ENCODE data around the gene PBLD. TPM values are rescaled to one million over a fixed set of nuclear protein-coding genes. Genes with fewer than 3 reads are reported as not detected.

Gene PBLD
- polyA plus RNA-seq, 2 of the 4 experiments (the other 2 are of a cell fraction): 1.8 to 4.2 TPM

- TF ChIP-seq, protein P1, sequence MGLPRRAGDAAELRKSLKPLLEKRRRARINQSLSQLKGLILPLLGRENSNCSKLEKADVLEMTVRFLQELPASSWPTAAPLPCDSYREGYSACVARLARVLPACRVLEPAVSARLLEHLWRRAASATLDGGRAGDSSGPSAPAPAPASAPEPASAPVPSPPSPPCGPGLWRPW (IDR thresholded peaks at IDR 0.05): no peak
- TF ChIP-seq EP300 (IDR thresholded peaks at IDR 0.05): no peak
- peak; percentile 68; the same call in 1 of the 2 replicates for TF ChIP-seq FOXS1 (CRISPR knock-in tag; IDR thresholded peaks at IDR 0.05)
- peak in 1 of 2 experiments; percentile 62; a peak in 2 of 4 replicates for TF ChIP-seq CEBPB (IDR thresholded peaks at IDR 0.05)
Measured at GRCh38 chr10:68331455-68332258, 1.1 kb downstream of the PBLD start, which contains the start of gene HNRNPH3 (continued).

GRCh38 chr10:68330852-68331454, 1.8 kb downstream of the PBLD start:
- Histone ChIP-seq H3K4me2 (peak overlapping the region; percentile 92), H3K27ac (peak overlapping the region; percentile 99), H3K4me3 (peak overlapping the region; percentile 97), H3K4me1 (peaks cover 41% of the 10 kb centered on the region), H3K9me3 (no peaks in the 10 kb centered on the region)
- TF ChIP-seq EHF (CRISPR knock-in tag; IDR thresholded peaks at IDR 0.05) (no peak), FOXS1 (CRISPR knock-in tag; IDR thresholded peaks at IDR 0.05) (no peak), JUNB (IDR thresholded peaks at IDR 0.05) (no peak), TFCP2L1 (CRISPR knock-in tag; IDR thresholded peaks at IDR 0.05) (no peak), HOXA7 (CRISPR knock-in tag; IDR thresholded peaks at IDR 0.05) (no peak), HDAC2 (IDR thresholded peaks at IDR 0.05) (no peak), ESRRA (IDR thresholded peaks at IDR 0.05; ENCODE audit: borderline replicate concordance, low read length) (no peak), ZSCAN20 (CRISPR knock-in tag; IDR thresholded peaks at IDR 0.05) (no peak), HOXB13 (CRISPR knock-in tag; IDR thresholded peaks at IDR 0.05; ENCODE audit: low read depth) (no peak), POLR2A (IDR thresholded peaks at IDR 0.05; ENCODE audit: low read length) (no peak), MAZ (IDR thresholded peaks at IDR 0.05; ENCODE audit: borderline replicate concordance, low read depth, low read length) (no peak), EHMT2 (IDR thresholded peaks at IDR 0.05; ENCODE audit: low read depth) (no peak), CHD4 (IDR thresholded peaks at IDR 0.05; ENCODE audit: borderline replicate concordance) (no peak), ZFP36 (IDR thresholded peaks at IDR 0.05; ENCODE audit: borderline replicate concordance, partially characterized antibody) (no peak), EP300 (IDR thresholded peaks at IDR 0.05) (no peak), KDM5A (IDR thresholded peaks at IDR 0.05) (no peak)
- TF ChIP-seq, protein P2, sequence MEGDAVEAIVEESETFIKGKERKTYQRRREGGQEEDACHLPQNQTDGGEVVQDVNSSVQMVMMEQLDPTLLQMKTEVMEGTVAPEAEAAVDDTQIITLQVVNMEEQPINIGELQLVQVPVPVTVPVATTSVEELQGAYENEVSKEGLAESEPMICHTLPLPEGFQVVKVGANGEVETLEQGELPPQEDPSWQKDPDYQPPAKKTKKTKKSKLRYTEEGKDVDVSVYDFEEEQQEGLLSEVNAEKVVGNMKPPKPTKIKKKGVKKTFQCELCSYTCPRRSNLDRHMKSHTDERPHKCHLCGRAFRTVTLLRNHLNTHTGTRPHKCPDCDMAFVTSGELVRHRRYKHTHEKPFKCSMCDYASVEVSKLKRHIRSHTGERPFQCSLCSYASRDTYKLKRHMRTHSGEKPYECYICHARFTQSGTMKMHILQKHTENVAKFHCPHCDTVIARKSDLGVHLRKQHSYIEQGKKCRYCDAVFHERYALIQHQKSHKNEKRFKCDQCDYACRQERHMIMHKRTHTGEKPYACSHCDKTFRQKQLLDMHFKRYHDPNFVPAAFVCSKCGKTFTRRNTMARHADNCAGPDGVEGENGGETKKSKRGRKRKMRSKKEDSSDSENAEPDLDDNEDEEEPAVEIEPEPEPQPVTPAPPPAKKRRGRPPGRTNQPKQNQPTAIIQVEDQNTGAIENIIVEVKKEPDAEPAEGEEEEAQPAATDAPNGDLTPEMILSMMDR (IDR thresholded peaks at IDR 0.05): no peak
- TF ChIP-seq, protein P3, sequence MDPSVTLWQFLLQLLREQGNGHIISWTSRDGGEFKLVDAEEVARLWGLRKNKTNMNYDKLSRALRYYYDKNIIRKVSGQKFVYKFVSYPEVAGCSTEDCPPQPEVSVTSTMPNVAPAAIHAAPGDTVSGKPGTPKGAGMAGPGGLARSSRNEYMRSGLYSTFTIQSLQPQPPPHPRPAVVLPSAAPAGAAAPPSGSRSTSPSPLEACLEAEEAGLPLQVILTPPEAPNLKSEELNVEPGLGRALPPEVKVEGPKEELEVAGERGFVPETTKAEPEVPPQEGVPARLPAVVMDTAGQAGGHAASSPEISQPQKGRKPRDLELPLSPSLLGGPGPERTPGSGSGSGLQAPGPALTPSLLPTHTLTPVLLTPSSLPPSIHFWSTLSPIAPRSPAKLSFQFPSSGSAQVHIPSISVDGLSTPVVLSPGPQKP (IDR thresholded peaks at IDR 0.05; ENCODE audit: low read depth, low read length): no peak
- TF ChIP-seq, protein P4, sequence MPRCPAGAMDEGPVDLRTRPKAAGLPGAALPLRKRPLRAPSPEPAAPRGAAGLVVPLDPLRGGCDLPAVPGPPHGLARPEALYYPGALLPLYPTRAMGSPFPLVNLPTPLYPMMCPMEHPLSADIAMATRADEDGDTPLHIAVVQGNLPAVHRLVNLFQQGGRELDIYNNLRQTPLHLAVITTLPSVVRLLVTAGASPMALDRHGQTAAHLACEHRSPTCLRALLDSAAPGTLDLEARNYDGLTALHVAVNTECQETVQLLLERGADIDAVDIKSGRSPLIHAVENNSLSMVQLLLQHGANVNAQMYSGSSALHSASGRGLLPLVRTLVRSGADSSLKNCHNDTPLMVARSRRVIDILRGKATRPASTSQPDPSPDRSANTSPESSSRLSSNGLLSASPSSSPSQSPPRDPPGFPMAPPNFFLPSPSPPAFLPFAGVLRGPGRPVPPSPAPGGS (IDR thresholded peaks at IDR 0.05): no peak
- FAIRE-seq (no peak), DNase-seq (ENCODE audit: low read depth in 1 of 2, low spot score in 1 of 2) (peak in 1 of 2 experiments; percentile 24), ATAC-seq (no peak)
- WGBS (ENCODE audit: missing lambda C conversion rate): 22% methylated on average over 29 of the region's 29 CpGs
- ChIA-PET CTCF (interaction anchor here (0.6 to 1.7 kb wide), 5 partner anchors 15 to 175 kb away, joined by 3 to 4 read pairs (median 3); partner anchors contain the start of gene ATOH7), POLR2A (interaction anchor here (1.0 to 2.1 kb wide), 8 partner anchors 8 to 493 kb away, joined by 3 to 22 read pairs (median 8); partner anchors contain the start of gene DNAJC12)

All from A549 (cell line).